PC-3 (cell line): ENCODE results near the gene GNB5. TPM values are rescaled to one million over a fixed set of nuclear protein-coding genes. Genes with fewer than 3 reads are reported as not detected.

Experiments used
- ATAC-seq: fragments of 200-7000 bp; cut with Tn5 transposase; 2 replicates; pipeline ENCODE4 v1.9.1; 2020; ENCODE audit warnings: mild to moderate bottlenecking, moderate library complexity
- BruUV-seq: library from RNA; stranded (reverse); fragments of 400-500 nt; replicated peaks from 2 replicates; lab custom pipeline; 2021; lab: Mats Ljungman, UMichigan
- CTCF ChIA-PET: fragments of 300-600 bp; sonication (Branson Sonifier 250); formaldehyde crosslinking; loops from one replicate; lab custom pipeline; 2022; ENCODE audit warnings: antibody characterized with exemption; lab: Charles Lee
- POLR2A ChIA-PET: fragments of 300-600 bp; sonication (Branson Sonifier 250); formaldehyde crosslinking; loops from one replicate; lab custom pipeline; 2022; ENCODE audit warnings: antibody characterized with exemption; ENCODE audit not compliant: unreplicated experiment; lab: Charles Lee
- DNase-seq: peaks from one replicate; pipeline ENCODE4 v3.0.0-alpha.2; 2015
- H2AFZ ChIP-seq: fragments of 300-600 bp; sonication (generic); 2 replicates; pipeline ENCODE4 v1.6.0; 2016; ENCODE audit warnings: antibody characterized with exemption, low read length
- H3F3A ChIP-seq: fragments of 300-600 bp; sonication (generic); one replicate; pipeline ENCODE4 v1.6.0; 2017; ENCODE audit warnings: antibody characterized with exemption, low read length, control low read depth, mild to moderate bottlenecking; ENCODE audit not compliant: unreplicated experiment
- H3K27ac ChIP-seq: fragments of 300-600 bp; sonication (generic); 2 replicates; pipeline ENCODE4 v1.5.1; 2016; ENCODE audit warnings: mild to moderate bottlenecking, low read length
- H3K27me3 ChIP-seq: fragments of 300-600 bp; sonication (generic); 2 replicates; pipeline ENCODE4 v1.6.1; 2016; ENCODE audit warnings: low read length, mixed read lengths
- H3K36me3 ChIP-seq: fragments of 300-600 bp; sonication (generic); 2 replicates; pipeline ENCODE4 v1.6.1; 2016; ENCODE audit warnings: low read depth, mixed run types, low read length, mixed read lengths
- H3K4me1 ChIP-seq: fragments of 300-600 bp; sonication (generic); 2 replicates; pipeline ENCODE4 v1.5.1; 2016; ENCODE audit warnings: low read length; ENCODE audit not compliant: insufficient read depth
- H3K4me2 ChIP-seq: fragments of 300-600 bp; sonication (generic); 2 replicates; pipeline ENCODE4 v1.6.0; 2016; ENCODE audit warnings: low read length
- H3K4me3 ChIP-seq: fragments of 300-600 bp; sonication (generic); 2 replicates; pipeline ENCODE4 v1.5.1; 2016; ENCODE audit warnings: mild to moderate bottlenecking, low read length, mixed read lengths
- H3K79me2 ChIP-seq: fragments of 300-600 bp; sonication (generic); 2 replicates; pipeline ENCODE4 v1.6.1; 2017; ENCODE audit warnings: low read length, mixed read lengths
- H3K9ac ChIP-seq: fragments of 300-600 bp; sonication (generic); 2 replicates; pipeline ENCODE4 v1.6.0; 2016; ENCODE audit warnings: mild to moderate bottlenecking, low read length
- H3K9me2 ChIP-seq: fragments of 300-600 bp; sonication (generic); replicated peaks from 2 replicates; pipeline ENCODE4 v1.6.1; 2016; ENCODE audit warnings: mixed run types, low read length, mixed read lengths
- H3K9me3 ChIP-seq: fragments of 300-600 bp; sonication (generic); 2 replicates; pipeline ENCODE4 v1.6.1; 2016; ENCODE audit warnings: low read length, mixed read lengths
- H4K20me1 ChIP-seq: fragments of 300-600 bp; sonication (generic); 2 replicates; pipeline ENCODE4 v1.6.1; 2016; ENCODE audit warnings: low read length, mixed read lengths
- EZH2 ChIP-seq: fragments of 300-600 bp; sonication (generic); IDR thresholded peaks from one replicate; pipeline ENCODE4 v1.6.1; 2017; ENCODE audit warnings: antibody characterized with exemption, mild to moderate bottlenecking, low read length; ENCODE audit not compliant: unreplicated experiment
- EZH2phosphoT487 ChIP-seq: fragments of 300-600 bp; sonication (generic); IDR thresholded peaks from 2 replicates; pipeline ENCODE4 v1.6.1; 2018; ENCODE audit warnings: mild to moderate bottlenecking, antibody characterized with exemption, low read length, borderline replicate concordance
- intact Hi-C: fragments of 100-400 bp; cut with micrococcal nuclease; formaldehyde crosslinking; loops from 2 replicates; pipeline ENCODE4 v1.9.0; 2023
- total RNA-seq: library from RNA; depleted of rRNA; stranded (reverse); fragments of >200 nt; gene quantifications from 2 replicates; pipeline ENCODE4 v1.2.3, GENCODE V29; 2014
- TF ChIP-seq, protein P1 (sequence below): fragments of 300-600 bp; sonication (generic); conservative IDR thresholded peaks from 2 replicates; pipeline ENCODE4 v1.5.1; 2017; ENCODE audit warnings: antibody characterized with exemption, low read depth, mild to moderate bottlenecking, low read length

The GNB5 gene
- total RNA-seq, 1 experiment from 2014 or later = 49.3 TPM

DNA sequence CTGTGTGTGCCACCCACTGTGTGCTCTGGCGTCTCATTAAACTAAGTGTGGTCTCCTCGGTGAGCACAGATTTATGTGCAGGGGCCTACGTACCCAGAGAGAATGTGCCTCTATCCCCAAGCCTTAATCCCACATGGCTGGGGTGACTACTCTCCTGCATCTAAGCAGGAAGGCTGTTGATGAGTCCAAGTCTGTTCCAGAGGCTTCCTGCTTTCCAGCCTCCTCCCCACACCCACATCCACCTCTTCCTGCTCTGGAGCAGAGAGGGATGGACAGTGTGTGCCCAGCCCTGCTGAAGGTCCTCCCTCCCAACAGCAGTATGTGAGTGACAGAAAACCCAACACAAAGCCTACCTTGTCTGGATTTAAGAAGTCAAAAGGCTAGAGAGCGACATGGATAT is 39.8 kb downstream of the GNB5 start:
- Histone ChIP-seq H3K27ac (no peak overlapping the region), H3K4me2 (no peak overlapping the region), H4K20me1 (no peaks in the 10 kb centered on the region), H3K9ac (no peak overlapping the region), H3K9me3 (no peaks in the 10 kb centered on the region), H3K36me3 (no peaks in the 10 kb centered on the region), H3F3A (no peaks in the 10 kb centered on the region), H3K27me3 (no peaks in the 10 kb centered on the region), H3K4me1 (no peaks in the 10 kb centered on the region), H3K9me2 (no peaks in the 10 kb centered on the region), H3K4me3 (no peak overlapping the region), H3K79me2 (no peaks in the 10 kb centered on the region), H2AFZ (no peak overlapping the region)
- POLR2A ChIA-PET = no interaction called here
- no peak for DNase-seq
- TF ChIP-seq EZH2phosphoT487 (no peak), EZH2 (no peak)
- TF ChIP-seq, protein P1, sequence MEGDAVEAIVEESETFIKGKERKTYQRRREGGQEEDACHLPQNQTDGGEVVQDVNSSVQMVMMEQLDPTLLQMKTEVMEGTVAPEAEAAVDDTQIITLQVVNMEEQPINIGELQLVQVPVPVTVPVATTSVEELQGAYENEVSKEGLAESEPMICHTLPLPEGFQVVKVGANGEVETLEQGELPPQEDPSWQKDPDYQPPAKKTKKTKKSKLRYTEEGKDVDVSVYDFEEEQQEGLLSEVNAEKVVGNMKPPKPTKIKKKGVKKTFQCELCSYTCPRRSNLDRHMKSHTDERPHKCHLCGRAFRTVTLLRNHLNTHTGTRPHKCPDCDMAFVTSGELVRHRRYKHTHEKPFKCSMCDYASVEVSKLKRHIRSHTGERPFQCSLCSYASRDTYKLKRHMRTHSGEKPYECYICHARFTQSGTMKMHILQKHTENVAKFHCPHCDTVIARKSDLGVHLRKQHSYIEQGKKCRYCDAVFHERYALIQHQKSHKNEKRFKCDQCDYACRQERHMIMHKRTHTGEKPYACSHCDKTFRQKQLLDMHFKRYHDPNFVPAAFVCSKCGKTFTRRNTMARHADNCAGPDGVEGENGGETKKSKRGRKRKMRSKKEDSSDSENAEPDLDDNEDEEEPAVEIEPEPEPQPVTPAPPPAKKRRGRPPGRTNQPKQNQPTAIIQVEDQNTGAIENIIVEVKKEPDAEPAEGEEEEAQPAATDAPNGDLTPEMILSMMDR = no peak
- CTCF ChIA-PET = no interaction called here
- ATAC-seq = no peak
- no TSS peak for BruUV-seq
- intact Hi-C loops = no loop called here

DNA sequence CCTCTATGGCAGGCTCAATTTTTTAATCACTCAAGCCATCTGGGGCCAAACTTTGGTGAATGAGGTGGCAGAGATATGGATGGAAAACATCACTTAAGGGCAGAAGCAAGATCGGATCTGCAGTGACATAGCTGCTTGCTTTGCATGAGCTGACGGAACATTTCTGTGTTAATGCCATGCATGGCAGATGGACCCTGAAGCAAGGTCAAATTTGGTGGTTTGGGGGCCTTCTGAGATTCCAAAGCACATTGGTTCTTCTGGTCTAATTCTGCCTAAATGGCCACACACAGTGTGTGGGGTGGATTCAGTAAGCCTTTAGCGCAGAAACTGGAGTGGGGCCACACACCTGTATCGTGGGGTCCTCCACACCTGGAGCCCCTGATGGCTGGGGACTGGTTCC is 40.3 kb downstream of the GNB5 start:
- H3K9ac ChIP-seq = no peak overlapping the region
- no peak for DNase-seq
- no peaks in the 10 kb centered on the region for H3F3A ChIP-seq
- no peaks in the 10 kb centered on the region for H3K4me1 ChIP-seq
- no peaks in the 10 kb centered on the region for H3K36me3 ChIP-seq
- no TSS peak for BruUV-seq
- ATAC-seq = no peak
- no peaks in the 10 kb centered on the region for H3K9me3 ChIP-seq
- no peaks in the 10 kb centered on the region for H4K20me1 ChIP-seq
- H3K4me3 ChIP-seq = no peak overlapping the region
- H3K27me3 ChIP-seq = no peaks in the 10 kb centered on the region
- H3K4me2 ChIP-seq = no peak overlapping the region
- H2AFZ ChIP-seq = no peak overlapping the region
- H3K27ac ChIP-seq = no peak overlapping the region
- H3K79me2 ChIP-seq = no peaks in the 10 kb centered on the region
- TF ChIP-seq EZH2 (no peak), EZH2phosphoT487 (no peak)
- TF ChIP-seq, protein P1 = no peak
- intact Hi-C loops = no loop called here
- CTCF ChIA-PET = no interaction called here
- POLR2A ChIA-PET = no interaction called here
- H3K9me2 ChIP-seq = no peaks in the 10 kb centered on the region

DNA sequence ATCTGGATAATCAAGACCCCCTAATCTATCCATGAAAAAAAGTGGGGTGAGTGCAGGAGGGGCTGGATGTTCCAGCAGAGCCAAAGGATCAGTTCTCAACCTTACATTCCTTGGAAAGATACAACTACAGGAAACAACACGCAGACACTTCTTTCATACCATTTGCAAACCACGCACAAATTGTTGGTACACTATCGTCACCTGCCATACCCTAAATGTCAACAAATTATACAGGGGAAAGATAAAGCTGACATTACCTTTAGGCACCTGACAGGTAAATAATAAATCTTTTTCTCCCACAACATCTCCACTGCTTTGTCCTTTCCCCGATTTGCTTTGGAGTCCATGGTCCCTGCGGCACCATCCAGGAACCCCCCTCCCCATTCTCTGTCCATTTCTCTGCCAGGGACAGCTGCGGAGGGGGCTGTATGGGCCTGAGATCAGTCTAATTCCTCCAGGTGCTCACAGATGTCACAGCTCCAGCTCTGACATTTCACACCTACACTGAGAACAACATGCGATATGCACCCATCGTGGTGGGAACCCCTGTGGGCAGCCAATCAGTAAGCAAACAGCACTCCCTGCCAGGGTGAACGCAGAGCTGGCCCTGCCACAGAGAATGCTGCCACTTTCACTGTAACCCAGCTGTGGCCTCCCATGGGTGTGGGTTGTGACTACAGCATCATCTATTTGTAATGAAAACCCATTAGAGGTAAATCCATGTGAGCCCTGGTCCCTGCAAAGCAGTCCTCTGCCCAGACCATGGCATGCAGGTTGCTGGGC is 41.0 kb downstream of the GNB5 start:
- no peak for ATAC-seq
- DNase-seq = no peak
- CTCF ChIA-PET = interaction anchor here (0.6 kb wide), 1 partner anchor 77 kb away, joined by 3 read pairs; no protein-coding TSS in a partner anchor

More for the DNA sequence above, 41.0 kb downstream of the GNB5 start:
- no peak overlapping the region for H3K4me3 ChIP-seq
- no peak overlapping the region for H3K9ac ChIP-seq
- H3K9me2 ChIP-seq = no peaks in the 10 kb centered on the region
- no peaks in the 10 kb centered on the region for H3K4me1 ChIP-seq
- intact Hi-C loops = no loop called here
- no peaks in the 10 kb centered on the region for H4K20me1 ChIP-seq
- no peak overlapping the region for H3K27ac ChIP-seq
- no peaks in the 10 kb centered on the region for H3K27me3 ChIP-seq
- H3K36me3 ChIP-seq = no peaks in the 10 kb centered on the region
- H2AFZ ChIP-seq = no peak overlapping the region
- TF ChIP-seq EZH2 = no peak
- TF ChIP-seq, protein P1 = no peak
- no TSS peak for BruUV-seq
- POLR2A ChIA-PET = no interaction called here
- H3K79me2 ChIP-seq = no peaks in the 10 kb centered on the region
- no peaks in the 10 kb centered on the region for H3F3A ChIP-seq
- H3K4me2 ChIP-seq = no peak overlapping the region
- H3K9me3 ChIP-seq = no peaks in the 10 kb centered on the region
